Stimulated activated naive CD4-positive, alpha-beta T cell treated with Interleukin-2 at 50 U/mL for 16 hours (primary cell): ENCODE data around the gene DDAH1.
"Not testable (repeated sequence)": the region's sequence is repeated elsewhere in the genome, so short reads cannot be mapped to it uniquely, and the experiment has no call there.

Source experiments
- DNase-seq: peaks from one replicate; lab custom pipeline; 2025; lab: John Stamatoyannopoulos, UW

The DDAH1 gene

DNA sequence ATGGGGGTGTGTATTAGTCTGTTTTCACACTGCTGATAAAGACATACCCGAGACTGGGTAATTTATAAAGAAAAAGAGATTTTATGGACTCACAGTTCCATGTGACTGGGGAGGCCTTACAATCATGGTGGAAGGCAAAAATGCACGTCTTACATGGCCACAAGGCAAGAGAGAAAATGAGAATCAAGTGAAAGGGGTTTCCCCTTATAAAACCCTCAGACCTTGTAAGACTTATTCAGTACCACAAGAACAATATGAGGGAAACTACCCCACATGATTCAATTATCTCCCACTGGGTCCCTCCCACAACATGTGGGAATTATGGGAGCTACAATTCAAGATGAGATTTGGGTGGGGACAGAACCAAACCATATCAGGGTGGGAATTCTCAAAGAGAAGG, 5.2 kb upstream of the DDAH1 start:
- DNase-seq = not testable (repeated sequence)

DNA sequence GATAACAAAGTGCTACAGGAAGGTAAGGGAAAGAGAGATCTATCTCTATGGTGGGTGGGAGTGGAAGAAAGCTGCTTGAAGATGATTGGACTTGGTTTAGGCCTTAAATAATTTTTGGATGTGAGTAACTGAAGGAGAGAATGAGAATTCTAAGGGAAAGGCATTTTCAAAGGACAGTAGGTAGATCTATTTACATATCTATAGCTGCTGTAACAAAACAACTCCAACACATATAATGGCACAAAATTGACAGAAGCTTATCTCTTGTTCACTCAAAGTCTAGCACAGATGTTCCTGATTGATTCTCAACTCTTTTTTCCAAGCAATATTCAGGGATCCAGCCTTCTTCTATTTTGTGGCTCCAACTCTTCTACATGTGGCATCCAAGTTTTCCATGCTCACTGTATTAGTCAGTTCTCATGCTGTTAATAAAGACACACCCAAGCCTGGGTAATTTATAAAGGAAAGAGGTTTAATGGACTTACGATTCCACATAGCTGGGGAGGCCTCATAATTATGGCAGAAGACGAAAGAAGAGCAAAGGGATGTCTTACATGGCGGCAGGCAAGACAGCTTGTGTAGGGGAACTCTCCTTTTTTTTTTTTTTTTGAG, 3.1 kb upstream of the DDAH1 start:
- DNase-seq = no peak

DNA sequence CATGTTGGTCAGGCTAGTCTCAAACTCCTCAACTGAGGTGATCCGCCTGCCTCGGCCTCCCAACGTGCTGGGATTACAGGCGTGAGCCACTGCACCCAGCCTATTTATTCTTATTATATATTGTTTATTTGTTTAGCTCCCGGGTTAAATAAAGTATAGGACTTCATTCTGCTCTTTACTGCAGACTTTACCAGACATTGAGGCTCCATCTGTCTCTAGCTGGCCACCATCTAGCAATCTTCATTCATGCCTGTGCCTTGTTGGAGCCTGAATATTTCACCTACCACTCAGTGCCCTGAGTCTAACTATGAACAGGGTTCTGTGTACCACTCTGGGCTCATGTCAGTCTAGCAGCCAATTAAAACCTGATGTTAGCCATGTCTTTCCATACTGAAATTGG, 2.1 kb upstream of the DDAH1 start:
- DNase-seq = no peak

DNA sequence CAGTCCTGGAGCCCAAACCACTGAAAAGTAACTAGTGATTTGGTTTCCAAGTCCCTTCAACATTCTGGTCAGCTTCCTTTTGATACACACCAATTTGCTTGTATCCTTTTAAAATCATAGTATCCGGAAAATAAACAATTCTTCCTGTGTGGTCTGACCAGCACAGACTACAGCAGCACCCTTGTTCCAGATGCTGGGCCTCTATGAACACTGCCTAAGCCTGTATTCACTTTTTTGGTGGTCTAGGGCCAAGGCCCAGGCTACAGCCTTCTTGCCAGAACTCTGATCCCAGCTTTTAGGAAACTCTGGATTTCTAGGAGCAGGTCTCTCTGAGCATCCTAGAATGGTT, 801 bp upstream of the DDAH1 start:
- no peak for DNase-seq

DNA sequence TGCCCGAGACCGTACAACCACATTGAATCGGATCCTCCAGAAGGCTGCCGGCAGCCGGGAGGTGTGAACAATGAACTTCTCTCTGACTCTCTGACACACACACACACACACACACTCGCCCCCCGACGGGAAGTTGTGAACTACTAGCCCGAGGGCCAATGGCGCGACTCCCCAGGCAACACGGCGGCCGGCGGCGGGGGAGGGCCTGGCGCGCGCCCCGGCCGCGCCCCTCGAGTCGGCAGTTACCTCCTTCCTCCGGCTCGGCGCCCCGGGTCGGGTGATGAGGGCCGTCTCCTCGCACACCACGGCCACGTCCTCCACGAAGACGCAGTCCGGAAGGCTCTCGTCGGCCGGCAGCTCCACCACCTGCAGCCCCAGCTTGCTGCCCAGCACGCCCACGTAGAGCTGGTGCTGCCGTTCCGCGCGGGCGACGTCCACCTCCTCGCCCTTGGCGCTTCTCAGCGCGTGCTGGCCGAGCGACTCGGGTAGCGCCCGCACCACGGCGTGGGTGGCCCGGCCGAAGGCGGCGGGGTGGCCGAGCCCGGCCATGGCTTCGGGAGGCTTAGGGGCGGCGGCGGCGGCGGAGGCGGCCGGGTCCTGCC, 361 bp downstream of the DDAH1 start:
- peak; percentile 5 for DNase-seq

DNA sequence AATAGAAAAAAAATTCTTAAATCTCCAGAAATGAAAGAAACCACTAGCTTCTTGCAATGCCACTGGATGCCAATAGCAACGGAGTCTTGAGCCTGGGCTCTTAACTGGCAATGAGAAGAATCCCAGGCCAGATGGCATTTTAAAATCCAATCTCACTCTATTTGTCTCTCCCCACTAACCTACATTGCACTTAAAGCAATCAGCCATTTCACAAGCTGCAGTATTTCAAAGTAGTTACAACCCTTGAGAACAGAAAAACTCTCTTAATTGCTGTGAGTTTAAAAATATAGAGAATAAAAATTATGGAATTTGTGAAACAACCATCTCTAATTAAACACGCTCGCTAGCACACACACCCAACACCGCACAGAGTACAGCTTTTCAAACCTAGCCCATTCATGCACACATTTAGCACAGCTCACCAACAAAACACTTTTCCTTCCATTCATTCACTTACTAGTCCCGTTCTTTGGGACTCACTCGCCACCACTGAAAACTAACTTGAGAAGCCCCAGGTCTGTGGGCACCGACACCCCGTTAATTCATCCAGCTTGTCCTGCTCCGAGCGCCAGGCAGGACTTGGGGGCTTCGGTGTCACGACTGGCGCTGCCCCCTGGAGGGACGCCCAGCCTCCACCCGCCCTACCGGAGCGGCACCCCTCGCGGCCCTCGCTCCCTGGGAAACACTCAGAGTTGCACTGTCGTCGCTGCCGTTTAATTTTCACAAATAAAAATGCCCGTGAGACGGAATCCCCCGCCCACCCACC, 1.0 kb downstream of the DDAH1 start:
- no peak for DNase-seq

DNA sequence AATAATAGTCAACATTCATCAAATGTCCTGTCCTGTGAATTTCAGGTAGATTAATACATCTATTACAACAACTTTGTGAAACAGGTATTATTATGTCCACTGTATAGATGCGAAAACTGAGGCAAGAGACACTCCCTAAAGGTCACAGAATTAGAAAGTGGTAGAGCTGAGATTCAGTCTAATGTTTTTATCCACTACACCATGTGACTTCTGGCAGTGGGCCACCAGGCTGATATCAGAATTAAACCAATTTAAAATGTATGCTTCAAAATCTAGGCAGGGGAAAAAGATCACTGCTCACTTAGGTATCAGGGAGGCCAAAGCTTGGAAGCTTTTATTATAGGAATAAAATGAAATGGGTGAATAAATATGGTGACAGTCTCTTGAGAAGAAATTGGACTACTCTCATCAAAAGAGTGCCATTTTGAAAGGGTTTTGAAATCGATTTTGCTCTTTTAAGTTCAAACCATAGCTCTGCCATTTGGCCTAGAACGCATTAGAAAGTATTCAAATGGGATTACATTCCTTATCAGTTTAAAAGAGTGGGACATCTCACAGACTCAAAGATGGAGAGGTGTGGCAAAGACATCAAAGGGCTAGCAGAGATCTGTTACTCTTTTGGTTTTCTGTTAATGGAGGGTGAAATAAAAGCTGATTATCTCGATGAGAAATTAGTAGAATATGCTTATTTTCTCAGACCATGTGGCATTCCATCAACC, 1.9 kb downstream of the DDAH1 start:
- DNase-seq = no peak

DNA sequence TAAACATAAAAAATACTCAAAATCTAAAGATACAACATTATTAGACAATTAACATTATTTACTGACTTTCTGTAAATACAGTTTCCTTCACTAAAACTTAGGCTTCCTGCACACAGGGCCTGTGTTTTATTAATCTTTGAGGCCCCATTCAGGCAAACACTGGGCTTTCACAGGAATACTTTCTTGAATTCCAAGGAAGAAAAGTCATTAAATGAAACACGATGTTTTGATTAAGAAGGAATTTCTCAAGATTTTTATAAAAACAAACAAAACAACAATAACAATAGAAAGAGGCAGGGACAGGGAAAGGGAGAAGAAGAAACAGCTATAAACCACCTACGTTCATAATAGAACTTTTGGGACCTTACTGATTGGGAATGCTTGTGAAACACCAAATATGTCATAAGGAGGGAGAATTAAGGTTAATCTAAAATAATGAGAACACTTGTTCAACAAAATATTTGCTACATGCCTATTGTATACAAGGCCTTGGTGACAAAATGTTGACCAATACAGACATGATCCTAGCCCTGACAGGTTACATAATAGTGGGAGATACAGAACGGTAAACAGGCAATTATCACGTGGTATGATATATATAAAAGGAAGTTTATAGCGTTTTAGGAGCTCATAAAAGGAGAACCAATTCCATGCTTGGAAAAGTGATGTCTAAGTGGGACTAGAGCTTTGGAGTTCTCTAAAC, 3.6 kb downstream of the DDAH1 start:
- DNase-seq = no peak

DNA sequence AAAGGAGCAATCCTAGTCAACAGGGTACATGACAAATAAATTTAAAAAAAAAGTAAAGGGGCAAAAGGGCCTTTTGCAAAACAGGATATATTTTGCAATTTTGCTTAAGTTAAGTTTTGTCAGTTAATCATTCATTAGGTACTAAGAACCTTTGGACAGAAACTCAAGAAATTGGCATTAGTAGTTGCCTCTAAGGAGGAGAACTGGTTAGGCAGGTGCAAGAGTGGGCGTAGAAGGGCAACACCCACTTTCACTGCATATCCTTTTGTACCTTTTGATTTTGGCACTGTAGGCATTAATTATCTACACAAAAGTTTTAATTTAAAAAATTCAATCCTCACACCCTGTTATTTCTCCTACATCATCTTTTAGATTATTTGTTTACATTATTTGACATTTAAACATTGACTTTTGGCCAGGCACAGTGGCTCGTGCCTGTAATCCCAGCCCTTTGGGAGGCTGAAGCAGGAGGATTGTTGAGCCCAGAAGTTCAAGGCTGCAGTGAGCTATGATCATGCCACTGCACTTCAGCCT, 4.3 kb downstream of the DDAH1 start:
- no peak for DNase-seq

DNA sequence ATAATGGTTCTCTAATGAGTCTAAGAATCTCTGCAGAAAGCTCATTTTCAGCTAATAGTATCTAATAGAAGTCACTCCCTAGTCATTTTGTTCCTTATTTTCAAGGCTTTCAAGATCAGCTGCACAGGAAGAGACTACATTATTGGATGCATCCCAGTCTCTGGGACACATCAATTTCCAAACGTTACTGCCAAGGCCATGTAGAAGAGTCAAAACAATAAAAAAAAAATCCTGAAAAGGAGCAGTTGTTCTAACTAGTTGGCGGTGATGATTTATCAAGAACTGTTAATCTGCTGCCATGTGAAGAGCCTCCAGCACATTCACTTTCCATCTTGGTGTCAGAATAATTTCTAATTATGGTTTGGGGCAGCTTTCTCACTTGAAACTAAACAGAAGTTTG, 5.7 kb downstream of the DDAH1 start:
- DNase-seq = no peak

DNA sequence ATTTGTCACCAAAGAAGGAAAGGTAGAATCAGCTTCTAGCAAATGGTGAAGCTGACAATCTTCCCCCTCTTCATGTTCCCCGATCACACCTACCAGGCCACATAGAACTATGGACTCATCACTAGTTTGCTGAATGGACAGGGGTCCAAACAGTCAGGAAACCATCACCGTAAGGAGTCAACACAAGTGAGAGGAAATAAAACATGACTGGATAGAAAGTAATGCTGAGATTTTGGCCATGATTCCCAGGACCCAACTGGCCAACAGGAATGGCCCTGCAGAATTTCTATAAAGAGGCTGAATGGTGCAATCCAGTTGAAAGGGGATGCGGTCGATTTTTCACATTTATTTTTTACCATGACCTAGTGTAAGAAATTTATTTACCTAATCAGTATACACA, 10.7 kb downstream of the DDAH1 start:
- DNase-seq = no peak

DNA sequence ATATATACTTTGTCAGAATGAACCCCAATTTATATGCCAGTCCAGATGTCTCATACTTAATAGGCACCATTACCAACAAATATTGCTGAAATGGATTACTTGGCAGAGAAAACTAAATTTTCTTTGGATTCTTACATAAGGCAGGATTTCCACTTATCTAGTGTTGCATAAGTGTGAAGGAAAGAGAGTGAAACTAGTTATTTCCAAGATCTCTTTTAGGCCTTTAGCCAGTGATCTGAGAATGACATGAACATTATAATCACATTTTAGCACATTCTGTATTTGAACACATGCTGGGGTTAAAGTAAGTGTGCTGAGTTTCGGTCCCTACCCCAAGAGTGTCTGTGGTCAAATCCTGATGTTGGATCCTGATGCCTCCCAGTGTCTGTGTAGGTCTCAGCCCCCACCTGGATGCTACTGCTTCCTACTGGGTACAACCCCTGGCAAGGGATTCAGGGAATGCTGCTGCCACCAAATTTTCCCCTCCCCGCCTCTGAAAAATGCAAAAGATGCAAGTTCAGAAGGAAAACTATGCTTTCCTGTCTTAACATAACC, 11.2 kb downstream of the DDAH1 start:
- DNase-seq = no peak

DNA sequence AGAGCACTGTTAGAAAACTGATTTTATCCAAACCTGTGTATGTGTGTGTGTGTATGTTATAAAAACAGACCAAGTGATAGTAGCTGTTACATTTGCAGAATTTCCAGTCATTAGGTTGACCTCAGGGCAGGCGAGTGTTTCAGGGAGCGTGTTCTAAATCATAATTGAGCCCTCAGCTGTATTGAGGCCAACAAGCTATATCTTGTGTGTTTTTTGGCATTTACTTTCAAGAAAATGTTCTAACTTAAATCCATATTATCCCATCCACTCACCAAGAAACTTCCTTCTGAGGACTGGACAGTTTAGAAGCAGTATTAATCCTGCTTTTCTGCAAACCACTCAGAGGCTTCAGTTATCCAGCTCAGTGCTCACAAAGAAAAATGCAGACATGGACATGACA, 12.0 kb downstream of the DDAH1 start:
- no peak for DNase-seq

DNA sequence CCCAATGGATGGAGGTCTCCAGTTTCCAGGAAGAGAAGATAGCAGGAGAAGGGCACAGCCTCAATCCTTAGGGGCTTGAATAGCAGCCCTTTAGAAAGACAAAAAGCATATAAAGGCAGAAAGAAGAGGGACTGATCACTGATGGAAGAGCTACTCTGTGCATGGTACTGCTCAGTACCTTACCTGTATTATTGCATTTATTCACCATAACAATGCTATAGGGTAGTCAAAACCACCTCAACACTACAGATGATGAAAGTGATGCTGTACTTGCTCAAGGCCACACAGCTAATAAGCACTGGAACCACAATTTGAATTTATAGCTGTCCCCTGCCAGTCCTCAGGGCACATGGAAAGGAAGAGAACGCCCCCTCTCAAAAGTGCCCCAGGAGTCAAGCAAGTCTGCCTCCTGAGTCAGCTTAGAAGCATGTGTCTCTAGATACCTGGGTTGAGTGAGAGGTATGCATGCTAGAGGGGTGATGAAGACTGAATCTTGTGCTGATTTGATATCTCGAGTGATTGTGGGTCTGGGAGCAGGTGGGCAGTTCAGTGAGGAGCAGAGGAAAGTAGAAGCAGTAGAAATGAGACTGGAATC, 13.6 kb downstream of the DDAH1 start:
- DNase-seq = no peak

DNA sequence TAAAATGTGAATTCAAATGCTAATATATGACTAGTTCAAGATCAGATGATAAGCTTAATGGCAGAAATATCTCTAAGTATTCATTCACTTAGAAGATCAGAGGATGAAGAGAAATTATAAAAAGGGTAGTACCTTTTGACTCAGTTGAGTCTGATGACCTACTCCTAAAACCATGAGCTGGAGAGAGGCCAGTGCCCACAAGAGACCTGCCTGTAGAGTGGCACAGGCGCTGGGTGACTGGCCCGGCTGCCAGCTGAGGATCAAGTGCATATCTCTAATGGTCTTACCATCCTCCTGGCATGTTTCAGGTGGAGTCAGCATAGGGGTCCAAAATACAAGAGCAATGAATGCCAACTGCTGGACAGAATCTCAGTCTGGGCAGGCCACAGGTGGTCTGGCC, 14.1 kb downstream of the DDAH1 start:
- DNase-seq = no peak

DNA sequence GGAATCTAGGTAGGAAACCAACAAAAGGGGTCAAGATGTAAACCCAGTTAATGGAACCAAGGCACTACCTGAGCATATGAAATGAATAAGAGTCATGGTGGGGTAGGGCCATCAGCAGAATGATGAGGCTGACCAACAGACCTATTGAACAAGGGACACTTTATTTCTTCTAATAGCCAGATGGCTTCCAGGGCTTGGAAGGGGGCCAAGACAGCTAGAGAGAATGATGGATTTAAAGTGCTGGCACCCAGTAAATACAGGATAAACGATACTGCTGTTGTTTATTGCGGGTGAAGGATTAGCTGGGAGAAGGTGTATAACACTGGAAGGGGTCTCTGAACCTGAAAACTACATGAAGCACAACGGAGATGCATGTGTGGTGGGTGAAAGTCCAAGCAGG, 15.6 kb downstream of the DDAH1 start:
- no peak for DNase-seq

DNA sequence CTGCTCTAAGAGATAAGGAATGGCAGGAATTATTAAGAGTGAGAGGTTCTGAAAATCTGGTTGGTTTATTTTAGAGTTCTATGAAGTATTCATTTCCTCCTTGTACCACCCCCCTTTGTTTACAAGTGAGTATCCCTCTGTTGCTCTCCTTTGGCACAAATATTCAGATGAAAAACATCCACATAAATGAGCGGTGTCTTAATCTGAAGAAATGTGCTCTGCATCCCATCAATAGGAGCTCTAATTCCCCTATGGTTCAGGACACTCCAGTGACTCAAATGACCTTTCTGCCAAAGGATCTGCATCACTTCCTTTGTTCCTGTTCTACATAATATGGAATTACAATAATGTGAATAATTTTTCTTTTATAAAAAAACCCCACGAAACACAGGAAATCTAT, 16.6 kb downstream of the DDAH1 start:
- no peak for DNase-seq

DNA sequence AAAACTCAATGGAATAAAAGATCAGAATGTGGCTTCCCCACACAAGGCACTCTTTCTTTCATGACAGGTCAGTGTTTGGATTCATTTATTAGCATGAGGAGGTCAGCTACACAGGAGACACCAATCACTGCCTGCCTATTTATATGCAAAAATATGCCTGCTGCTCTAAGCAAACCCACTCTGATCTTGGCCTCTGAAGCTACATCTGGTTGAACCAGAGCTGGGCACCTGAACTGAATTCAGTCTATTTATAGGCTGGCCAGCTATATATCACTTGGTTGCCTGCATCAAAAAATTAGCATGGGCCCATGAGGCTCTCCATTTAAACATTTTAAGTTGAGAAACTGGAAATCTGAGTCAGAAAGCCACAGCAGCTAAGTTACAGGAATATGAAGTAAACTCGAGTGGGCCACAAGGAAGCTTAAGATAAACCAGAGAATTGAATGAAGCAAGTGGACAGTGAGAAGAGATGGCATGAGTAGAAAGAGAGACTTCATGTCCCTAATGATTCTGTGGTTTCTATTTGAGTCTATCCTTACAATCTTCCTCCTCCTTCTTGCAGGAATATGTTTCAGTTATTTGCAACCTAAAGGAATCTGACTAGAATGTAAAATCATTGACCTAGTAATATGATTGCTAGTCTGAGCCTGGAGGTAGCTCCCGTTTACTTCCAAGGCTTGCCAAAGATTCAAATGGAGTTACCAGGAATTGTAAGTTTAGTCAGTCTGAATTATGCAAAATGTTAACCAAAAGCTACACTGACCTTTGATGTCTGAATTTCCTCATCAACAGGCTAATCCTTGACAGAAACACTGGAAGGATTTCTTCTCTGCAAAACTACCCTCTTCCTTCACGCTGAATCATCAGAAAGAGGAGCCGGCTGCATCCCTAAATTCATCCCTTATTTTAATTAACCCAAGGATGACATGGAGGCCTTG, 17.7 kb downstream of the DDAH1 start:
- no peak for DNase-seq

DNA sequence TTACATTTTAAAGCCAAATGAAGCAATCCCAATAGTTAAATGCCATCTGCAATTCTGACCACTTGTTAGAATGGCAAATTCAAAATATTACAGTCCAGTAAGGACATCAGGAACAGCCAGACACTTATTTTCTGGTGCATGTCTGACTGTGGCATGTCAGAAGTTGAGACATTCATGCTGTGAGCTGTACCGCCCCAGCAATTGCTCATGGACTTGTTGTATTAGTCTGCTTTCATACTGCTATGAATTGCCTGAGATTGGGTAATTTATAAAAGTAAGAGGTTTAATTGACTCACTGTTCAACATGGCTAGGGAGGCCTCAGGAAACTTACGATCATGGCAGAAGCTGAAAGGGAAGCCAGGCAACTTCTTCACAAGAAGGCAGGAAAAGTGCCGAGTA, 19.1 kb downstream of the DDAH1 start:
- no peak for DNase-seq

DNA sequence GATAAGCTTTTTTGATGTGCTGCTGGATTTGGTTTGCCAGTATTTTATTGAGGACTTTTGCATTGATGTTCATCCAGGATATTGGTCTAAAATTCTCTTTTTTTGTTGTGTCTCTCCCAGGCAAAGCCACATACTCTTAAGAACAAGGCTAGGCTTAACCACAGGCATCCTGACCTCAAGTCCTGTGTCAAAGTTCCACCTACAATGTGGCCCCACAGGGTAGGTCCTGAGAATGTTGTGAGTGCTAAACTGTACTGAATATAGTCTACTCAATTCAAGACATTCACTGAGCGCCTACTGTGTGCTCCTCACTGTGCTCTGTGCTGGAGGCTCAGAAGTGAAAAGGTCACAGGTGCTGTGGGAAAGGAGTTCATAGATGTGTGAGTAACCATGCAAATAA, 20.6 kb downstream of the DDAH1 start:
- DNase-seq = no peak
